GM12878 (cell line): ENCODE data around the gene PJA2. TPM values are rescaled to one million over a fixed set of nuclear protein-coding genes. Genes with fewer than 3 reads are reported as not detected.

ENCODE experiments used
- ATAC-seq: fragments of 200-7000 bp; cut with Tn5 transposase; 3 replicates; pipeline ENCODE4 v1.9.1; 2020; ENCODE audit warnings: mild to moderate bottlenecking, moderate library complexity
- BruUV-seq: library from RNA; stranded (reverse); fragments of 400-500 nt; replicated peaks from 2 replicates; lab custom pipeline; 2021; lab: Mats Ljungman, UMichigan
- CTCF ChIA-PET: fragments of 300-600 bp; sonication (Branson Sonifier 250); formaldehyde crosslinking; extraction: SDS; loops from one replicate; lab custom pipeline; 2021; ENCODE audit warnings: inconsistent platforms; lab: Yijun Ruan, JAX
- POLR2A ChIA-PET: fragments of 350-600 bp; formaldehyde crosslinking; extraction: SDS; loops from one replicate; lab custom pipeline; 2021; ENCODE audit warnings: inconsistent platforms; lab: Charles Lee
- RAD21 ChIA-PET: fragments of 300-600 bp; sonication (Branson Sonifier 250); formaldehyde crosslinking; loops from one replicate; lab custom pipeline; 2023; ENCODE audit warnings: antibody characterized with exemption; ENCODE audit not compliant: unreplicated experiment; lab: Charles Lee
- SMC1A ChIA-PET: fragments of 300-600 bp; sonication (Branson Sonifier 250); formaldehyde crosslinking; loops from one replicate; lab custom pipeline; 2023; ENCODE audit not compliant: unreplicated experiment, uncharacterized antibody; lab: Charles Lee
- DNase-seq: peaks from one replicate; pipeline ENCODE4 v3.0.0-alpha.2; 2011; ENCODE audit warnings: low read depth, low spot score
- FAIRE-seq: peaks from 3 replicates; lab custom pipeline; 2011; peaks lifted over from hg19 to GRCh38; lab: Jason Lieb, UNC
- H2AFZ ChIP-seq: 2 replicates; pipeline ENCODE4 v1.6.0; 2011; ENCODE audit warnings: low read depth, low read length, control low read depth; ENCODE audit not compliant: control insufficient read depth
- H3K27ac ChIP-seq: 2 replicates; pipeline ENCODE4 v1.5.1; 2011; ENCODE audit warnings: control low read depth; ENCODE audit not compliant: control insufficient read depth, insufficient read depth
- H3K27me3 ChIP-seq, 2 experiments: replicated peaks in 1 of 2; 2 replicates each; pipeline versions ENCODE4 v1.6.0 to v1.6.1; 2011; ENCODE audit warnings: low read length in 1 of 2; ENCODE audit not compliant: control insufficient read depth in 2 of 2, insufficient read depth in 2 of 2
- H3K36me3 ChIP-seq, 2 experiments: 2 replicates each; pipeline ENCODE4 v1.5.1; 2011; ENCODE audit warnings: low read length in 1 of 2; ENCODE audit not compliant: control insufficient read depth in 2 of 2, insufficient read depth in 2 of 2
- H3K4me1 ChIP-seq: 2 replicates; pipeline ENCODE4 v1.6.1; 2011; ENCODE audit warnings: mild to moderate bottlenecking, low read length, moderate library complexity, mixed read lengths; ENCODE audit not compliant: control insufficient read depth, insufficient read depth
- H3K4me2 ChIP-seq: 2 replicates; pipeline ENCODE4 v1.6.0; 2011; ENCODE audit warnings: control low read depth; ENCODE audit not compliant: control insufficient read depth, insufficient read depth
- H3K4me3 ChIP-seq: fragments of 200-600 bp; sonication (generic); 2 replicates; pipeline ENCODE4 v1.5.1; 2016
- H3K79me2 ChIP-seq: 2 replicates; pipeline ENCODE4 v1.6.0; 2011; ENCODE audit warnings: low read length; ENCODE audit not compliant: control insufficient read depth, insufficient read depth
- H3K9ac ChIP-seq: 2 replicates; pipeline ENCODE4 v1.8.0; 2011; ENCODE audit warnings: low read length, control low read depth, mixed read lengths; ENCODE audit not compliant: control insufficient read depth, insufficient read depth
- H3K9me3 ChIP-seq: replicated peaks from 3 replicates; pipeline ENCODE4 v1.5.1; 2011; ENCODE audit warnings: mild to moderate bottlenecking, low read length; ENCODE audit not compliant: control insufficient read depth, insufficient read depth
- H4K20me1 ChIP-seq: 2 replicates; pipeline ENCODE4 v1.6.0; 2011; ENCODE audit not compliant: control insufficient read depth, insufficient read depth
- IRF3 ChIP-seq: fragments of 450-650 bp; IDR thresholded peaks from 2 replicates; pipeline ENCODE4 v1.6.1; 2014; ENCODE audit warnings: mild to moderate bottlenecking
- NRF1 ChIP-seq: conservative IDR thresholded peaks from 2 replicates; pipeline ENCODE4 v1.6.1; 2011; ENCODE audit warnings: mild to moderate bottlenecking, low read depth, low read length, improper control_type of control experiment
- RELB ChIP-seq: fragments of 450-650 bp; IDR thresholded peaks from 2 replicates; pipeline ENCODE4 v1.6.1; 2017; ENCODE audit warnings: low read depth, mild to moderate bottlenecking, moderate library complexity
- SREBF2 ChIP-seq: IDR thresholded peaks from 2 replicates; pipeline ENCODE4 v1.6.1; 2012; ENCODE audit warnings: mild to moderate bottlenecking, low read length
- ZNF217 ChIP-seq: fragments of 450-650 bp; IDR thresholded peaks from 2 replicates; pipeline ENCODE4 v1.6.1; 2017; ENCODE audit warnings: antibody characterized with exemption, mild to moderate bottlenecking
- WGBS: methylation state at CpG from one replicate; pipeline ENCODE4 v1.1.6; 2016; ENCODE audit warnings: low lambda C conversion rate; ENCODE audit not compliant: insufficient replicate concordance, insufficient coverage; ENCODE audit errors: missing lambda C conversion rate; 5-methylcytosine and 5-hydroxymethylcytosine counted together
- in situ Hi-C: fragments of 300-500 bp; cut with MboI; formaldehyde crosslinking; loops from 9 replicates; pipeline ENCODE4 v1.14.3; 2018; ENCODE audit warnings: mixed read lengths
- intact Hi-C: fragments of 100-400 bp; cut with micrococcal nuclease; formaldehyde crosslinking; loops from one replicate; pipeline ENCODE4 v1.14.2; 2022; ENCODE audit not compliant: unreplicated experiment
- polyA plus RNA-seq, 11 experiments: library from polyadenylated mRNA; depleted of rRNA in 4 of 11; unstranded in 6 of 11; stranded (reverse) in 5 of 11; fragments of >200 nt; fragmentation: Nextera tagmentation in 4 of 11; fragmentation: Illumina TruSeq in 1 of 11; extraction: Ambion mirVana in 4 of 11; extraction: Trizol in 1 of 11; gene quantifications; 1 replicate in 1 of 11; 2 replicates in 10 of 11; pipeline versions ENCODE4 v1.2.1 to v1.2.3, GENCODE V29; 2011 to 2016; ENCODE audit warnings: inconsistent platforms in 2 of 11, missing spikeins in 2 of 11, low read depth in 1 of 11
- total RNA-seq, 4 experiments: library from RNA; depleted of rRNA in 3 of 4; stranded (reverse); fragments of >200 nt in 3 of 4; fragmentation: Illumina TruSeq in 1 of 4; extraction: Trizol in 1 of 4; gene quantifications; 2 replicates each; pipeline versions ENCODE4 v1.2.1 to v1.2.3, GENCODE V29; 2013 to 2021

PJA2 gene
- total and polyA plus RNA-seq, 10 of the 15 experiments (the other 5 are each of a cell fraction or from before 2014, with no cell fraction given): 27.8 to 93.4 (median 47.8) TPM

- in situ Hi-C loops: no loop called here
- 96% methylated on average over 3 of the region's 3 CpGs for WGBS
- POLR2A ChIA-PET: no interaction called here
- Histone ChIP-seq H3K4me3 (no peak overlapping the region), H3K27me3 (no peaks in the 10 kb centered on the region), H4K20me1 (no peaks in the 10 kb centered on the region)
- DNase-seq: no peak
- TF ChIP-seq RELB (no peak), NRF1 (no peak), IRF3 (no peak), SREBF2 (no peak), ZNF217 (no peak)
- TF ChIP-seq, all 136 proteins: peak for 0
- RAD21 ChIA-PET: no interaction called here
- no peaks in the 10 kb centered on the region for H3K79me2 ChIP-seq
- H3K9ac ChIP-seq: no peak overlapping the region
- no peaks in the 10 kb centered on the region for H3K4me1 ChIP-seq
- intact Hi-C loops: no loop called here
- H3K27ac ChIP-seq: no peak overlapping the region
- no peak overlapping the region for H2AFZ ChIP-seq
- SMC1A ChIA-PET: no interaction called here
- FAIRE-seq (no peak), ATAC-seq (no peak)
- no peaks in the 10 kb centered on the region for H3K9me3 ChIP-seq
- no peak overlapping the region for H3K4me2 ChIP-seq
- CTCF ChIA-PET: interaction anchor here (1.4 kb wide), 1 partner anchor 11 kb away, joined by 3 read pairs; no protein-coding TSS in a partner anchor
- H3K36me3 ChIP-seq: peaks cover 2 to 17% of the 10 kb centered on the region in 2 experiments
- BruUV-seq: no TSS peak
These were observed 50.1 kb downstream of the PJA2 start for GRCh38 chr5:109359642-109360041.
